ENCODE data around the gene IGFN1. TPM values are rescaled to one million over a fixed set of nuclear protein-coding genes. Genes with fewer than 3 reads are reported as not detected.

Gene IGFN1
- total RNA-seq, 1 donor from 2014 or later = under 0.01 TPM

- Histone ChIP-seq H3K4me3 (ENCODE audit: low read depth, low read length) (no peak overlapping the region), H3K27me3 (ENCODE audit: control insufficient read depth, insufficient read depth, low read length) (no peaks in the 10 kb centered on the region), H3K36me3 (ENCODE audit: control insufficient read depth, insufficient read depth, low read length) (peaks cover 28% of the 10 kb centered on the region)
- FAIRE-seq = no peak
- TF ChIP-seq CTCF (IDR thresholded peaks at IDR 0.05; ENCODE audit: insufficient read depth, low read length, severe bottlenecking) = no peak
- no peak for DNase-seq (ENCODE audit: low read depth)
These were observed 46.6 kb upstream of the IGFN1 start for GRCh38 chr1:201143726-201144635.

- no peak for DNase-seq (ENCODE audit: low read depth)
- Histone ChIP-seq H3K4me3 (ENCODE audit: low read depth, low read length) (no peak overlapping the region), H3K36me3 (ENCODE audit: control insufficient read depth, insufficient read depth, low read length) (peaks cover 29% of the 10 kb centered on the region), H3K27me3 (ENCODE audit: control insufficient read depth, insufficient read depth, low read length) (no peaks in the 10 kb centered on the region)
- FAIRE-seq = no peak
- TF ChIP-seq CTCF (IDR thresholded peaks at IDR 0.05; ENCODE audit: insufficient read depth, low read length, severe bottlenecking) = no peak
These were observed 45.9 kb upstream of the IGFN1 start for GRCh38 chr1:201144701-201145100.

- Histone ChIP-seq H3K27me3 (ENCODE audit: control insufficient read depth, insufficient read depth, low read length) (no peaks in the 10 kb centered on the region), H3K4me3 (ENCODE audit: low read depth, low read length) (no peak overlapping the region), H3K36me3 (ENCODE audit: control insufficient read depth, insufficient read depth, low read length) (peaks cover 29% of the 10 kb centered on the region)
- FAIRE-seq (no peak), DNase-seq (ENCODE audit: low read depth) (no peak)
- no peak for TF ChIP-seq CTCF (IDR thresholded peaks at IDR 0.05; ENCODE audit: insufficient read depth, low read length, severe bottlenecking)
These were observed 45.5 kb upstream of the IGFN1 start for GRCh38 chr1:201145132-201145531.

GRCh38 chr1:201145816-201146215, 44.8 kb upstream of the IGFN1 start:
- no peak for TF ChIP-seq CTCF (IDR thresholded peaks at IDR 0.05; ENCODE audit: insufficient read depth, low read length, severe bottlenecking)
- FAIRE-seq = no peak
- DNase-seq (ENCODE audit: low read depth) = no peak
- Histone ChIP-seq H3K4me3 (ENCODE audit: low read depth, low read length) (no peak overlapping the region), H3K36me3 (ENCODE audit: control insufficient read depth, insufficient read depth, low read length) (peaks cover 29% of the 10 kb centered on the region), H3K27me3 (ENCODE audit: control insufficient read depth, insufficient read depth, low read length) (no peaks in the 10 kb centered on the region)

GRCh38 chr1:201146626-201147390, 43.8 kb upstream of the IGFN1 start:
- Histone ChIP-seq H3K36me3 (ENCODE audit: control insufficient read depth, insufficient read depth, low read length) (peaks cover 24% of the 10 kb centered on the region), H3K27me3 (ENCODE audit: control insufficient read depth, insufficient read depth, low read length) (no peaks in the 10 kb centered on the region), H3K4me3 (ENCODE audit: low read depth, low read length) (no peak overlapping the region)
- no peak for TF ChIP-seq CTCF (IDR thresholded peaks at IDR 0.05; ENCODE audit: insufficient read depth, low read length, severe bottlenecking)
- DNase-seq (ENCODE audit: low read depth) = no peak
- FAIRE-seq = no peak
